HG03342 (cell line): Measurements from ENCODE around the gene INSL3.

ENCODE experiments used
- ATAC-seq: cut with Tn5 transposase; IDR thresholded peaks from one replicate; pipeline ENCODE4 v1.9.1; 2021; ENCODE audit warnings: mild to moderate bottlenecking, moderate library complexity; ENCODE audit not compliant: unreplicated experiment

Gene INSL3

GRCh38 chr19:17821190-17821589 lies at the start of gene INSL3:
TSS of gene INSL3 (minus strand) at chr19:17821519. CDS start at chr19:17821506, 13 bp downstream.
- no peak for ATAC-seq

- no peak for ATAC-seq
Measured at GRCh38 chr19:17869114-17869608, 47.8 kb upstream of the INSL3 start.

GRCh38 chr19:17868669-17869068 lies 47.4 kb upstream of the INSL3 start:
- no peak for ATAC-seq

- ATAC-seq, result no peak
Measured at GRCh38 chr19:17866964-17867486, 45.7 kb upstream of the INSL3 start.

- ATAC-seq, result no peak
Measured at GRCh38 chr19:17866312-17866963, 45.1 kb upstream of the INSL3 start.

- ATAC-seq, result no peak
Measured at GRCh38 chr19:17865364-17866311, 44.3 kb upstream of the INSL3 start.

- ATAC-seq, result no peak
Measured at GRCh38 chr19:17863520-17864182, 42.3 kb upstream of the INSL3 start.

GRCh38 chr19:17862711-17863519 lies 41.6 kb upstream of the INSL3 start:
- no peak for ATAC-seq

- ATAC-seq, result no peak
Measured at GRCh38 chr19:17861542-17862402, 40.5 kb upstream of the INSL3 start.

- ATAC-seq, result no peak
Measured at GRCh38 chr19:17860993-17861360, 39.7 kb upstream of the INSL3 start.

- ATAC-seq, result no peak
Measured at GRCh38 chr19:17860331-17860992, 39.1 kb upstream of the INSL3 start.

GRCh38 chr19:17859533-17860330 lies 38.4 kb upstream of the INSL3 start, which contains the start of gene RPL18A:
TSS of gene RPL18A (plus strand) at chr19:17859910. CDS start at chr19:17859957, 47 bp downstream.
- ATAC-seq, result peak; percentile 90

- no peak for ATAC-seq
Measured at GRCh38 chr19:17855280-17856152, 34.2 kb upstream of the INSL3 start.

- no peak for ATAC-seq
Measured at GRCh38 chr19:17854061-17854460, 32.7 kb upstream of the INSL3 start.

- no peak for ATAC-seq
Measured at GRCh38 chr19:17848595-17849292, 27.4 kb upstream of the INSL3 start.
